HG03521 (cell line): ENCODE measurements around the gene PCBP1.
"Not testable (repeated sequence)": the region's sequence is repeated elsewhere in the genome, so short reads cannot be mapped to it uniquely, and the experiment has no call there.

Experiments used
- ATAC-seq: cut with Tn5 transposase; IDR thresholded peaks from one replicate; pipeline ENCODE4 v1.9.1; 2021; ENCODE audit warnings: mild to moderate bottlenecking, moderate library complexity; ENCODE audit not compliant: unreplicated experiment

PCBP1 gene

GRCh38 chr2:70123051-70123828, 36.0 kb downstream of the PCBP1 start:
- ATAC-seq: no peak

GRCh38 chr2:70123829-70124116, 36.5 kb downstream of the PCBP1 start:
- ATAC-seq: no peak

GRCh38 chr2:70124983-70125480, 37.8 kb downstream of the PCBP1 start:
- peak; percentile 34 for ATAC-seq

GRCh38 chr2:70125498-70125898, 38.2 kb downstream of the PCBP1 start:
- no peak for ATAC-seq

GRCh38 chr2:70126413-70126812, 39.1 kb downstream of the PCBP1 start:
- ATAC-seq: no peak

- ATAC-seq: no peak
Measured at GRCh38 chr2:70128005-70128404, 40.7 kb downstream of the PCBP1 start.

- ATAC-seq: not testable (repeated sequence)
Measured at GRCh38 chr2:70131344-70132143, 44.3 kb downstream of the PCBP1 start.

- peak; percentile 47 for ATAC-seq
Measured at GRCh38 chr2:70132244-70133126, 45.2 kb downstream of the PCBP1 start.

GRCh38 chr2:70133127-70133452, 45.8 kb downstream of the PCBP1 start:
- no peak for ATAC-seq

- ATAC-seq: no peak
Measured at GRCh38 chr2:70133491-70134322, 46.4 kb downstream of the PCBP1 start.

- ATAC-seq: not testable (repeated sequence)
Measured at GRCh38 chr2:70134323-70134983, 47.2 kb downstream of the PCBP1 start.
